WTC11 (cell line): ENCODE results near the gene TTLL11. TPM values are rescaled to one million over a fixed set of nuclear protein-coding genes. Genes with fewer than 3 reads are reported as not detected.

Source experiments
- ATAC-seq: fragments of 200-7000 bp; cut with Tn5 transposase; 2 replicates; pipeline ENCODE4 v1.10.0; 2021; ENCODE audit warnings: mild to moderate bottlenecking, moderate library complexity
- CTCF ChIA-PET: fragments of 300-600 bp; sonication (Branson Sonifier 250); formaldehyde crosslinking; loops from one replicate; lab custom pipeline; 2021; ENCODE audit warnings: antibody characterized with exemption; lab: Charles Lee
- POLR2A ChIA-PET: fragments of 350-600 bp; sonication (Branson Sonifier 250); formaldehyde crosslinking; loops from one replicate; lab custom pipeline; 2021; ENCODE audit warnings: antibody characterized with exemption; lab: Charles Lee
- DNase-seq: peaks from one replicate; pipeline ENCODE4 v3.0.0; 2021; ENCODE audit warnings: low spot score
- H3K27ac Mint-ChIP-seq: 2 replicates; pipeline ENCODE4 v1.8.0; 2021; ENCODE audit warnings: mixed read lengths
- H3K27me3 Mint-ChIP-seq: 2 replicates; pipeline ENCODE4 v1.8.0; 2021; ENCODE audit warnings: low read depth, mild to moderate bottlenecking, moderate library complexity, mixed read lengths
- H3K36me3 Mint-ChIP-seq: 2 replicates; pipeline ENCODE4 v1.8.0; 2021; ENCODE audit warnings: mixed read lengths
- H3K4me1 Mint-ChIP-seq: 2 replicates; pipeline ENCODE4 v1.8.0; 2022; ENCODE audit warnings: mixed read lengths
- H3K4me3 Mint-ChIP-seq: 2 replicates; pipeline ENCODE4 v1.8.0; 2021; ENCODE audit warnings: mild to moderate bottlenecking, moderate library complexity, mixed read lengths
- H3K9me3 Mint-ChIP-seq: 2 replicates; pipeline ENCODE4 v1.8.0; 2021; ENCODE audit warnings: mixed read lengths
- CDX4 ChIP-seq: fragments of 250-450 bp; sonication (Bioruptor Pico); IDR thresholded peaks from 2 replicates; pipeline ENCODE4 v1.9.0; 2021; ENCODE audit warnings: moderate library complexity, mild to moderate bottlenecking, inconsistent platforms, borderline replicate concordance
- CREB1 ChIP-seq: sonication (generic); formaldehyde crosslinking; IDR thresholded peaks from 2 replicates; pipeline ENCODE4 v1.8.0; 2023; ENCODE audit warnings: mild to moderate bottlenecking, missing genetic modification reagents
- ETV6 ChIP-seq: sonication (generic); formaldehyde crosslinking; IDR thresholded peaks from 2 replicates; pipeline ENCODE4 v1.8.1; 2022; ENCODE audit warnings: mild to moderate bottlenecking, missing genetic modification reagents
- MYBL2 ChIP-seq: sonication (generic); formaldehyde crosslinking; IDR thresholded peaks from 2 replicates; pipeline ENCODE4 v1.8.1; 2023; ENCODE audit warnings: mild to moderate bottlenecking, moderate library complexity, missing genetic modification reagents
- NR3C1 ChIP-seq: sonication (generic); formaldehyde crosslinking; conservative IDR thresholded peaks from 2 replicates; pipeline ENCODE4 v1.8.1; 2023; ENCODE audit warnings: low read depth, mild to moderate bottlenecking, missing genetic modification reagents
- RELA ChIP-seq: sonication (generic); formaldehyde crosslinking; IDR thresholded peaks from 2 replicates; pipeline ENCODE4 v1.8.1; 2022; ENCODE audit warnings: missing genetic modification reagents, mild to moderate bottlenecking, borderline replicate concordance
- TCF7 ChIP-seq: sonication (generic); formaldehyde crosslinking; IDR thresholded peaks from 2 replicates; pipeline ENCODE4 v1.8.0; 2022; ENCODE audit warnings: mild to moderate bottlenecking, low read depth, missing genetic modification reagents, moderate library complexity
- ZBTB21 ChIP-seq: sonication (generic); formaldehyde crosslinking; IDR thresholded peaks from 2 replicates; pipeline ENCODE4 v1.8.1; 2023; ENCODE audit warnings: mild to moderate bottlenecking, missing genetic modification reagents, borderline replicate concordance
- ZNF138 ChIP-seq: sonication (generic); formaldehyde crosslinking; conservative IDR thresholded peaks from 2 replicates; pipeline ENCODE4 v1.8.1; 2022; ENCODE audit warnings: mild to moderate bottlenecking, moderate library complexity, missing genetic modification reagents
- ZNF423 ChIP-seq: fragments of 250-450 bp; sonication (Bioruptor Pico); IDR thresholded peaks from 2 replicates; pipeline ENCODE4 v2.1.2; 2022; ENCODE audit warnings: mild to moderate bottlenecking, moderate library complexity
- total RNA-seq: library from RNA; stranded (reverse); gene quantifications from 3 replicates; pipeline ENCODE4 v1.2.3, GENCODE V29; 2021
- TF ChIP-seq, protein P1 (sequence below): sonication (generic); formaldehyde crosslinking; IDR thresholded peaks from 2 replicates; pipeline ENCODE4 v1.8.1; 2022; ENCODE audit warnings: low read depth, mild to moderate bottlenecking, moderate library complexity, missing genetic modification reagents, borderline replicate concordance
- TF ChIP-seq, protein P2 (sequence below): sonication (generic); formaldehyde crosslinking; IDR thresholded peaks from 2 replicates; pipeline ENCODE4 v1.8.1; 2022; ENCODE audit warnings: missing genetic modification reagents, borderline replicate concordance
- TF ChIP-seq, protein P3 (sequence below): sonication (generic); formaldehyde crosslinking; IDR thresholded peaks from 2 replicates; pipeline ENCODE4 v1.8.1; 2022; ENCODE audit warnings: mild to moderate bottlenecking, missing genetic modification reagents, moderate library complexity, borderline replicate concordance

The TTLL11 gene
- total RNA-seq, 1 experiment from 2014 or later = 1.1 TPM

DNA sequence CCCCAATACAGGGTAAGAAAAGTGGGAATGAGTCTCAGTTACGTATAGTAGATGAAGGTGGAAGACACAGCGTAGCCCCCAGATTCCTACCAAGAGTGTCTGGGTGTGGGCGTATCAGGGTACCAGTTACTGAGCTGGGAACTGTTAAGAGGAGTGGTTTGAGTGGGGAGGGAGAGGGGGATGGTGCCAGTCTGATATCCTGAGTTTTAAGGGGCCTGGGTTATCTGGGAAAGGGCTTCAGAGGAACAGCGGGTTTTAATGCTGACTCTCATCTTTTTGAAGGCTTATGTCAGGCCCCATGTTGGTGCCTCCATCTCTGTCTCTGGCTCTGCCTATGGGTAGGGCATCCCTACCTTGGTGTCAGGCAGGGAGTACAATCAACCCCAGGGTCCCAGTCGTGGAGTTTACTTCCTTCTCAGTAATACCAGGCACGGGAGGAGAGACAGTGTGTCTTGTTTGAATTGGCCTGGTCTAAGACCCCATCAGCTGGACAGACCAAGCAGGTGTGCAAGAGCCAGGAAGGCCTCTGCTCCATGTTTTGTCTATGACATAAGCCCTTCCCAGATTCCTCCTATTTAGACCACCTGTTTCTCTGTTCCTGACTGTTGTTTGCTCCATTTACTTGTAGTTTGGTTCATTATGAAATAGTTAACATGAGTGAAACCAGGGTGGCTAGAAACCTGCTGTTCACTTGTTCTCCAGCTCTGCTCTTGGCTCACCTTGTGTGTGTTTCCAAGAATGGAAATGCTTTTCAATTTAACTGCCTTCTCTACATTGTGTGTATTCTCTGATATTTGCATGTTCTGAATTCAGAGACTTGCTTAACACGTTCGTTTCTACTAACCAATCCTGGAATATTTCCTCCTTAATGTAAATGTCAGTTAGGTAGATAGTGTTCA is 316.1 kb downstream of the TTLL11 start (continued):
- TF ChIP-seq CDX4 (CRISPR knock-in tag) = no peak
- no peak for TF ChIP-seq RELA (CRISPR knock-in tag)
- TF ChIP-seq NR3C1 (CRISPR knock-in tag) = no peak
- no peak for TF ChIP-seq ZNF138

GRCh38 chr9:121776001-121776738 is 316.9 kb downstream of the TTLL11 start:
- Mint-ChIP-seq H3K36me3 (peaks cover 31% of the 10 kb centered on the region), H3K9me3 (no peaks in the 10 kb centered on the region), H3K4me3 (no peak overlapping the region), H3K27ac (no peak overlapping the region), H3K27me3 (no peaks in the 10 kb centered on the region), H3K4me1 (peaks cover 6% of the 10 kb centered on the region; the same call in 1 of the 2 replicates)
- POLR2A ChIA-PET = interaction anchor here (0.6 kb wide), 1 partner anchor 262 kb away, joined by 3 read pairs; no protein-coding TSS in a partner anchor
- no peak for DNase-seq
- CTCF ChIA-PET = no interaction called here
- TF ChIP-seq ZNF423 (no peak), ZBTB21 (CRISPR knock-in tag) (no peak), ETV6 (CRISPR knock-in tag) (no peak), TCF7 (no peak), CREB1 (CRISPR knock-in tag) (no peak)
- TF ChIP-seq, protein P1, sequence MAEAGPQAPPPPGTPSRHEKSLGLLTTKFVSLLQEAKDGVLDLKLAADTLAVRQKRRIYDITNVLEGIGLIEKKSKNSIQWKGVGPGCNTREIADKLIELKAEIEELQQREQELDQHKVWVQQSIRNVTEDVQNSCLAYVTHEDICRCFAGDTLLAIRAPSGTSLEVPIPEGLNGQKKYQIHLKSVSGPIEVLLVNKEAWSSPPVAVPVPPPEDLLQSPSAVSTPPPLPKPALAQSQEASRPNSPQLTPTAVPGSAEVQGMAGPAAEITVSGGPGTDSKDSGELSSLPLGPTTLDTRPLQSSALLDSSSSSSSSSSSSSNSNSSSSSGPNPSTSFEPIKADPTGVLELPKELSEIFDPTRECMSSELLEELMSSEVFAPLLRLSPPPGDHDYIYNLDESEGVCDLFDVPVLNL = no peak
- TF ChIP-seq, protein P2, sequence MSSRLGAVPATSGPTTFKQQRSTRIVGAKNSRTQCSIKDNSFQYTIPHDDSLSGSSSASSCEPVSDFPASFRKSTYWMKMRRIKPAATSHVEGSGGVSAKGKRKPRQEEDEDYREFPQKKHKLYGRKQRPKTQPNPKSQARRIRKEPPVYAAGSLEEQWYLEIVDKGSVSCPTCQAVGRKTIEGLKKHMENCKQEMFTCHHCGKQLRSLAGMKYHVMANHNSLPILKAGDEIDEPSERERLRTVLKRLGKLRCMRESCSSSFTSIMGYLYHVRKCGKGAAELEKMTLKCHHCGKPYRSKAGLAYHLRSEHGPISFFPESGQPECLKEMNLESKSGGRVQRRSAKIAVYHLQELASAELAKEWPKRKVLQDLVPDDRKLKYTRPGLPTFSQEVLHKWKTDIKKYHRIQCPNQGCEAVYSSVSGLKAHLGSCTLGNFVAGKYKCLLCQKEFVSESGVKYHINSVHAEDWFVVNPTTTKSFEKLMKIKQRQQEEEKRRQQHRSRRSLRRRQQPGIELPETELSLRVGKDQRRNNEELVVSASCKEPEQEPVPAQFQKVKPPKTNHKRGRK (CRISPR knock-in tag) = no peak
- TF ChIP-seq, protein P3, sequence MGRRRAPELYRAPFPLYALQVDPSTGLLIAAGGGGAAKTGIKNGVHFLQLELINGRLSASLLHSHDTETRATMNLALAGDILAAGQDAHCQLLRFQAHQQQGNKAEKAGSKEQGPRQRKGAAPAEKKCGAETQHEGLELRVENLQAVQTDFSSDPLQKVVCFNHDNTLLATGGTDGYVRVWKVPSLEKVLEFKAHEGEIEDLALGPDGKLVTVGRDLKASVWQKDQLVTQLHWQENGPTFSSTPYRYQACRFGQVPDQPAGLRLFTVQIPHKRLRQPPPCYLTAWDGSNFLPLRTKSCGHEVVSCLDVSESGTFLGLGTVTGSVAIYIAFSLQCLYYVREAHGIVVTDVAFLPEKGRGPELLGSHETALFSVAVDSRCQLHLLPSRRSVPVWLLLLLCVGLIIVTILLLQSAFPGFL (CRISPR knock-in tag) = no peak
- ATAC-seq = no peak

DNA sequence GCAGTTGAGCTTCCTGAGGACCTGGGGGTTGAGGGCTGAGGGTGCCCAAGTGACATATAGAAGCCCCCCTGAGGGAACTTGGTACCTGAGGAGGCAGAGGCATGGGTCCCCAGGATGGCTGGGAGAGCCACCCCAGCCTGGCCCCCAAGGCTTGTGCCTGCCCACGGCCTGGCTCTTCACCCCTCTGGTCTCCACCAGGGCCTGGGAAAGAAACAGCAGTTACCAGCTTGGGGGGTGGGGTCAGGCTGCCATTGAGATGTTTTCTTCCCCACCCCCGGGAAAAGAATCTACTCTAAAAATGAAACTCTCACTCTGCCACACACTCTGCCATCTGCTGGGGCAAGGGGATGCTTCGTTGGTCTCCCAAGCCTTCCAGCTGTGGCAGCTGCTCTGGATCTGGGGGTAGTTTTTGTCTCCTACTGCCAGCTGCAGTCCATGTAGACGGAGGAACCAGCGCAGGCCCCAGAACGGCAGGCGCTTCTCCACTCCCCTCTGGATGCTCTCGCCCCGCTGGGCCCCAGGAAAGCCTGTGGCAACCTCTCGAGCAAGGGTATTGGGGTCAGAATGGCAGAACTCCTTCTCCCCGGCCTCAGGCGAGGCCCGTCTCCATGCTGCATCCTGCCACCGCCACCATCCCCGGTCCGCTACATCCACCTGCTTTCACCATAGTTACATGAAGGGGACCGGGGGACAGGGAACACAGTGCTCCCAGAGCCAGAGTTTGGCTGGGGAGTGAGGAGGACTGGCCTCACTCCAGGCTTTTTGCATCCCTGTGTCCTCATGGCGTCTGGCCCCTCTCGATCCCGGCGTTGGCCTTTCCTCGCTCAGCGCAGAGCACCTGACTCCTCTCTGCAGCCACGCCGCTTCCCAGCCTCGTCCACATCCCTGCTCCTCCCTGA is 318.1 kb downstream of the TTLL11 start:
- Mint-ChIP-seq H3K36me3 (peaks cover 28% of the 10 kb centered on the region), H3K4me3 (no peak overlapping the region), H3K27me3 (no peaks in the 10 kb centered on the region), H3K27ac (peak overlapping the region; percentile 63; the same call in 1 of the 2 replicates), H3K4me1 (peaks cover 6% of the 10 kb centered on the region; the same call in 1 of the 2 replicates), H3K9me3 (no peaks in the 10 kb centered on the region)
- ChIA-PET POLR2A (no interaction called here), CTCF (interaction anchor here (1.4 kb wide), 2 partner anchors 88 to 156 kb away, joined by 4 to 5 read pairs; no protein-coding TSS in a partner anchor)
- DNase-seq (no peak), ATAC-seq (no peak)
- TF ChIP-seq MYBL2 (CRISPR knock-in tag) (no peak), ETV6 (CRISPR knock-in tag) (no peak), RELA (CRISPR knock-in tag) (no peak)
